ENCODE data around the gene IQGAP3. TPM values are rescaled to one million over a fixed set of nuclear protein-coding genes. Genes with fewer than 3 reads are reported as not detected.

IQGAP3 gene
- total RNA-seq, 3 donors from 2014 or later, result 3.4 to 15.5 (median 5.7) TPM

- Histone ChIP-seq H3K4me1 (ENCODE audit: low read depth) (peaks cover 33% of the 10 kb centered on the region), H3K9me3 (no peaks in the 10 kb centered on the region), H3K4me3 (no peak overlapping the region), H3K36me3 (ENCODE audit: low read depth) (peaks cover 6% of the 10 kb centered on the region)
- no peak for TF ChIP-seq CTCF (IDR thresholded peaks at IDR 0.05)
- intact Hi-C loops (cut with DNase I, micrococcal nuclease), result loop anchor here in 1 of 2 donors (10.0 kb wide), 1 partner anchor 119 kb away; the partner anchor contains the start of gene GPATCH4
- DNase-seq (no peak), ATAC-seq (no peak)
These were observed 86.4 kb downstream of the IQGAP3 start for GRCh38 chr1:156485984-156486383.

GRCh38 chr1:156484480-156485058 lies 87.8 kb downstream of the IQGAP3 start:
- H3K4me1 ChIP-seq (ENCODE audit: low read depth), result peaks cover 19% of the 10 kb centered on the region
- H3K36me3 ChIP-seq (ENCODE audit: low read depth), result peaks cover 13% of the 10 kb centered on the region
- no peak for ATAC-seq
- intact Hi-C loops (cut with DNase I, micrococcal nuclease), result loop anchor here in 1 of 2 donors (10.0 kb wide), 1 partner anchor 120 kb away; the partner anchor contains the start of gene GPATCH4
- H3K4me3 ChIP-seq, result no peak overlapping the region
- no peaks in the 10 kb centered on the region for H3K9me3 ChIP-seq
- no peak for DNase-seq
- no peak for TF ChIP-seq CTCF (IDR thresholded peaks at IDR 0.05)

GRCh38 chr1:156483397-156483796 lies 89.0 kb downstream of the IQGAP3 start:
- peaks cover 13% of the 10 kb centered on the region for H3K36me3 ChIP-seq (ENCODE audit: low read depth)
- no peak for TF ChIP-seq CTCF (IDR thresholded peaks at IDR 0.05)
- H3K9me3 ChIP-seq, result no peaks in the 10 kb centered on the region
- intact Hi-C loops (cut with DNase I, micrococcal nuclease), result loop anchor here in 1 of 2 donors (10.0 kb wide), 1 partner anchor 121 kb away; the partner anchor contains the start of gene GPATCH4
- DNase-seq (peak in 1 of 3 donors; percentile 34), ATAC-seq (no peak)
- no peak overlapping the region for H3K4me3 ChIP-seq
- peaks cover 10% of the 10 kb centered on the region for H3K4me1 ChIP-seq (ENCODE audit: low read depth)

- no peak for DNase-seq
- no peak for TF ChIP-seq CTCF (IDR thresholded peaks at IDR 0.05)
- no peaks in the 10 kb centered on the region for H3K9me3 ChIP-seq
- no peak overlapping the region for H3K4me3 ChIP-seq
- intact Hi-C loops (cut with DNase I, micrococcal nuclease), result loop anchor here in 1 of 2 donors (10.0 kb wide), 1 partner anchor 123 kb away; the partner anchor contains the start of gene GPATCH4
- H3K4me1 ChIP-seq (ENCODE audit: low read depth), result peaks cover 3% of the 10 kb centered on the region
- no peak for ATAC-seq
- peaks cover 13% of the 10 kb centered on the region for H3K36me3 ChIP-seq (ENCODE audit: low read depth)
These were observed 90.1 kb downstream of the IQGAP3 start for GRCh38 chr1:156482276-156482675.

GRCh38 chr1:156481527-156481926 lies 90.8 kb downstream of the IQGAP3 start:
- H3K4me1 ChIP-seq (ENCODE audit: low read depth), result peaks cover 3% of the 10 kb centered on the region
- no peak for TF ChIP-seq CTCF (IDR thresholded peaks at IDR 0.05)
- peaks cover 13% of the 10 kb centered on the region for H3K36me3 ChIP-seq (ENCODE audit: low read depth)
- H3K9me3 ChIP-seq, result no peaks in the 10 kb centered on the region
- intact Hi-C loops (cut with DNase I, micrococcal nuclease), result loop anchor here in 1 of 2 donors (10.0 kb wide), 1 partner anchor 123 kb away; the partner anchor contains the start of gene GPATCH4
- no peak for ATAC-seq
- H3K4me3 ChIP-seq, result no peak overlapping the region
- no peak for DNase-seq

All from mucosa of descending colon (tissue), 3 donors.